NCI-H1436 treated with DMSO at 0.1 percent for 48 hours (cell line): ENCODE data around the gene UBXN7.
"Not testable (repeated sequence)": the region's sequence is repeated elsewhere in the genome, so short reads cannot be mapped to it uniquely, and the experiment has no call there.

Source experiments
- DNase-seq: peaks from one replicate; lab custom pipeline; 2025; lab: John Stamatoyannopoulos, UW

Gene UBXN7, protein sequence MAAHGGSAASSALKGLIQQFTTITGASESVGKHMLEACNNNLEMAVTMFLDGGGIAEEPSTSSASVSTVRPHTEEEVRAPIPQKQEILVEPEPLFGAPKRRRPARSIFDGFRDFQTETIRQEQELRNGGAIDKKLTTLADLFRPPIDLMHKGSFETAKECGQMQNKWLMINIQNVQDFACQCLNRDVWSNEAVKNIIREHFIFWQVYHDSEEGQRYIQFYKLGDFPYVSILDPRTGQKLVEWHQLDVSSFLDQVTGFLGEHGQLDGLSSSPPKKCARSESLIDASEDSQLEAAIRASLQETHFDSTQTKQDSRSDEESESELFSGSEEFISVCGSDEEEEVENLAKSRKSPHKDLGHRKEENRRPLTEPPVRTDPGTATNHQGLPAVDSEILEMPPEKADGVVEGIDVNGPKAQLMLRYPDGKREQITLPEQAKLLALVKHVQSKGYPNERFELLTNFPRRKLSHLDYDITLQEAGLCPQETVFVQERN

DNA sequence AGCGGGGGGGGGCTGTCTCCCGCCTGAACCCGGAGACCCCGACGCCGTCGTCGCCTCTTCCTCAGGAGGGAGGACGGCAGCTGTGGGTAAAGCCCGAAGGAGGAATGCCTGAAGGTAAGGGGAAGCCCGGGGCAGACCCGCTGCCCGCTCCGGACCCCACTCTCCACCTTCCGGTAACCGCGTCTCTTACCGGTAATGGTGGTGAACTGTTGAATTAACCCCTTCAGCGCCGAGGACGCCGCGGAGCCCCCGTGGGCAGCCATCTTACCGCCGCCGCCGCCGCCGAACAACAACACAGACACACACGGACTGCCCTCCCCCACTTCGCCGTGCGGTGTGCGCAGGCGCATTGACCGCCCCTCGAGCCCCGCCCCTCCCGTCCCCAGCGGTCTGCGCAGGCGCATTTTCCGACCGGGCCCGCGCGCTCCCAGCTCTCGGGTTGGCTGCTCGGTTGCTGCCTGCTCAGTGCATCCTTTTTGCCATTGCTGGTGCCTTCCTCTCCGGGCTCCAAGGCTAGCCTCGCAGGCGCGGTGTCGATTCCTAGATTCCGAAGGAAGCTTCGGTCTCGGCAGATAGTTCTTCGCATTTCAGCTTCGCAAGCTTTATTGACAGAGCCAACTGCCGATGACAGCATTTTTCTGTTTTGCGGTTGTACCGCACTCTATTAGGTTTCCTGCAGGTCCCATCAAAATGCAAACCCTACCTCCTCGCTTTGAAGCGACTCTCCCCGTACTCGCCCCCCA is at the start of gene UBXN7:
Gene UBXN7 (minus strand): TSS at position 291 of the 743 bp plus-strand sequence. CDS start 28 bp downstream, at position 263.
- peak; percentile 95 for DNase-seq

DNA sequence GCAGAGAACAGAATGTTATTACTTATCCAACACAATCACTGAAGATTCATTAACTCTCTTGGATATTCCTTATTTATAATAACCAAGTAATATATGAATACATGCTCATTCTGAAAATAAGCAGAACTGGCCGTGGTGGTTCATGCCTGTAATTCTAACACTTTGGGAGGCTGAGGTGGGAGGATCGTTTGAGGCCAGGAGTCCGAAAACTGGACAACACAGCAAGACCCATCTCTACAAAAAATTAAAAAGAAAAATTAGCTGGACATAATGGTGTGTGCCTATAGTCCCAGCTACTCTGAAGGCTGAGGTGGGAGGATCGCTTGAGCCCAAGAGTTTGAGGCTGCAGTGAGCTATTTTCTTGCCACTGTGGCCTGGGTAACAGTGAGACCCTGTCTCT is 45.5 kb upstream of the UBXN7 start:
- no peak for DNase-seq

DNA sequence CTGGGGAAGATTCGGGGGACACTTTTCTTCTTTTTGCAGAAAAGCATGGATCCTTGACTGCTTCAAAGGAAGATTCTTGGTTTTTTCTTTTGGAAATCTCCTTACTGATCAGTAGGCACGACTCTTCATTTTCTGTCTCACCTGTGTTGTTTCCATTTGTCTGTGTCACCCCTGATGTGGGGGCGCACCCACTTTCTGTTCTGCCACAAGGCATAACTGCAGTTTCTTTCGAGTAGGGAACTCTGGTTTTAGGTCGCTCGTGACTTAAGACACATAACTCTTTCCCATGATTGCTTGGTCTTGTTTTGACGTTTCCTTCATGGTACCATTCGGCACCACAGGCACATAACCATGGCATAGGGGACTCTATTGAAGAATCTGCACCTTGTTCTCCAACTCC is 40.1 kb upstream of the UBXN7 start:
- DNase-seq = no peak

DNA sequence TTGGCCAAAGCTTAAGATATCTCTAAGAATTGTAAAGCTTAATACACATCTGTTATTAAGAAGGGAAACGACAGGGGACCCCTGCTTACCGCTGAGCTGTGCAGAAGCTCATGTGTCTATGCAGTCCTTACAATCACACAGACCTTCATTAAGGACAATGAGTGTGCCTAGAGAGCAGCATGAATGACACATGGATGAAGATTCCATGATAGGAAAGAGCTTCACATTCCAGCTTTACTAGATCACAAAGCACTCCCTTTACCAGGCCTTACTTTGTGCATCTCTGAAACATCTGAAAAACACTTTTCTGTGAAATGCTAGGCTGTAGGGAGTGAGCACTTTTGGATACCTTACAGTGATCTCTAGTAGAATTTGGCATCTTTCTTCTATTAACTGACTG is 39.3 kb upstream of the UBXN7 start:
- no peak for DNase-seq

DNA sequence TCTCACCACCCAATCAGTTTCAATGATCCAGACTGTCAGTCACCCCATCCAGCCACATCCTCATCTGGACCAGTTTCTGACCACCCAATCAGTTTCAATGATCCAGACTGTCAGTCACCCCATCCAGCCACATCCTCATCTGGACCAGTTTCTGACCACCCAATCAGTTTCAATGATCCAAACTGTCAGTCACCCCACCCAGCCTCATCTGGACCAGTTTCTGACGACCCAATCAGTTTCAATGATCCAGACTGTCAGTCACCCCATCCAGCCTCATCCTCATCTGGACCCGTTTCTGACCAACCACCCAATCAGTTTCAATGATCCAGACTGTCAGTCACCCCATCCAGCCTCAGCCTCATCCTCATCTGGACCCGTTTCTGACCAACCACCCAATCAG is 38.0 kb upstream of the UBXN7 start:
- not testable (repeated sequence) for DNase-seq

DNA sequence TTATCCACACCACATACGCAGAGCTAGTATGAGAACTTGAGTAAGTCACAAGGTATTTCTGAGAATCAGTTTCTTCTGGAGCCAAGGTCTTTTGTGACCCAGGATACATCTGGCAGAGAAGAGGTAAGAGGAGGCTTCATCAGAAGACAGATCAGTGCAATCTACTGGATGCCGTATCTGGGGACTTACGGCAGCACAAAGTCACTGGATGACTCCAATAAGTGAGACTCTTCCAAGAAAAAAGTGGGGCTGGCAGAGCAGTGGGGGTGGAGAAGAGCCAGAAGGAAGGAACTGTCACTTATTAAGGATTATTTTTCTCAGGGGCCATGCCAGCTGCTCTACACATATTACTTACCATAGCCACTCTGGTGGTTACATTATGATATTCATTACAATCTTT is 31.6 kb upstream of the UBXN7 start:
- no peak for DNase-seq

DNA sequence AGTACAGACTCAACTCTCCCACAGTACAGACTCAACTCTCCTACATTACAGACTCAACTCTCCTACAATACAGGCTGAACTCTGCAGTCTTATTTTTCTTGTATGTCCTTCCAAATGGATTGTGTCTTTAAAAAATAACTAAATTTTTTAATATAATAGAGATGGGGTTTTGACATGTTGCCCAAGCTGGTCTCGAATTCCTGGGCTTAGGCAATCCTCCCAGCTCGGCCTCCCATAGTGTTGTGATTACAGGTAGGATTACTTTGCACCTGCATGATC is 31.2 kb upstream of the UBXN7 start:
- no peak for DNase-seq

DNA sequence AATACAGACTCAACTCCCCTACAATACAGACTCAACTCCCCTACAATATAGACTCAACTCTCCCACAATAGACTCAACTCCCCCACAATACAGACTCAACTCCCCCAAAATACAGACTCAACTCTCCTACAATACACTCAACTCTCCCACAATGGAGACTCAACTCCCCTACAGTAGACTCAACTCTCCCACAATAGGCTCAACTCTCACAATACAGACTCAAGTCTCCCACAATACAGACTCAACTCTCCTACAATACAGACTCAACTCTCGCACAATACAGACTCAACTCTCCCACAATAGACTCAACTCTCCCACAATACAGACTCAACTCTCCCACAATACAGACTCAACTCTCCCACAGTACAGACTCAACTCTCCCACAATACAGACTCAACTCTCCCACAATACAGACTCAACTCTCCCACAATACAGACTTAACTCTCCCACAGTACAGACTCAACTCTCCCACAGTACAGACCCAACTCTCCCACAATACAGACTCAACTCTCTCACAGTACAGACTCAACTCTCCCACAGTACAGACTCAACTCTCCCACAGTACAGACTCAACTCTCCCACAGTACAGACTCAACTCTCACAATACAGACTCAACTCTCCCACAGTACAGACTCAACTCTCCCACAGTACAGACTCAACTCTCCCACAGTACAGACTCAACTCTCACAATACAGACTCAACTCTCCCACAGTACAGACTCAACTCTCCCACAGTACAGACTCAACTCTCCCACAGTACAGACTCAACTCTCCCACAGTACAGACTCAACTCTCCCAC is 30.7 kb upstream of the UBXN7 start:
- not testable (repeated sequence) for DNase-seq

DNA sequence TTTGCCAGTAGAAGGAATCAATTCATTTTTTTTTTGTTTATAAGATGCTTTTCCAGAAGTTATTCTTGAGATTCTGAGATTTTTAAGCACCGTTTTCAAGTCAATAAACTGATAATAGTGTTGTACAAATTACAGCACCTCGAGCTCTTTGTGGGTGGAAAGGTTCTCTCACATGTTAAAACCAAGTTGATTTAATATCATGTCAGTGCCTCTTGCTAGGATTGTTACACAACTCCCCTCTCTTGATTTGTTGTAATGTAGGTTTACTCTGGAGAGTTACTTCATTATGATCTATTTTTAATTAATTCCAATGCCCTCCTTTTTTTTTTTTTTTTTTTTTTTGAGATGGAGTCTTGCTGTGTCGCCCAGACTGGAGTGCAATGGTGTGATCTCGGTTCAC is 25.8 kb upstream of the UBXN7 start:
- no peak for DNase-seq

DNA sequence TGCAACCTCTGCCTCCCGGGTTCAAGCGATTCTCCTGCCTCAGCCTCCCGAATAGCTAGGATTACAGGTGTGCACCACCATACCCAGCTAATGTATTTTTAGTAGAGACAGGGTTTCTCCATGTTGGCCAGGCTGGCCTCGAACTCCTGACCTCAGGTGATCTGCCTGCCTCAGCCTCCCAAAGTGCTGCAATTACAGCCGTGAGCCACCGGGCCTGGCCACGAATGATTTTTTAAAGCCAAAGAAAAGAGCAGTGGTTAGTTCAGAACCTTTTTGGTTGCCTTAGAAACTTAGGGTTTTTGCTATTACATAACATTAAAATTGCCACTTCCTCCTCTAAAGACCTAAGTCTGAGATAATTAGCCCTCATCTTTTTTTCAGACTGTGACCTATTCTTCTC is 25.2 kb upstream of the UBXN7 start:
- peak; percentile 5 for DNase-seq

DNA sequence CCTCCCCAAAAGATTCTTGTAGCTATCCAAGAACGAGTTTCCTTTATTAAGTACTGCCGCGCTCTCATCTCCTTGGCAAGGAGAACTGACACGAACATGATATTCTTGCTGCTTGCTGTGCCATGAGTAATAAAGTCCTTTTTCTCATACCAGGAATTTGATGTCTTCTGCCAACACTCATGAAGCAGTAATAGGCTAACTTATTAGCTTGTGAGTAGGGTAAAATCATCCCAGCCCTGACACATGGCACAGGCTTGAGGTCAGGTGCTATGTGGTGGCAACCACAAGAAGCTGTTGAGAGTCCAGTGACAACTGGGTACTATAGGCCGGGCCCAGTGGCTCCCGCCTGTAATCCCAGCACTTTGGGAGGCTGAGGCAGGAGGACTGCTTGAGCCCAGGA is 22.7 kb upstream of the UBXN7 start:
- no peak for DNase-seq

DNA sequence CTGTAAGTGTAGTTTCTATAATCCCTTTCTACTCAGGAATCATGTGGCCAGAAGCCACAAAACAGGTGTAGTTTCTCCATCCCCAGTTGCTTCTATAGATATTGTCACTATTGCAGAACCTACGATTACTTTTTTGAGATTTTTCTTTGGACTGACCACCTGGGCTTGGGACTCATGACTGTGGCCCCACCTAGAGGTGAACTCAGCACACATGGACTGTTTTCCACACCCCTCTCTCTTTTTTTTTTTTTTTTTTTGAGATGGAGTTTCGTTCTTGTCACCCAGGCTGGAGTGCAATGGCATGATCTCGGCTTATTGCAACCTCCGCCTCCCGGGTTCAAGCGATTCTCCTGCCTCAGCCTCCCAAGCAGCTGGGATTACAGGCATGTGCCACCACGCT is 13.2 kb upstream of the UBXN7 start:
- not testable (repeated sequence) for DNase-seq

DNA sequence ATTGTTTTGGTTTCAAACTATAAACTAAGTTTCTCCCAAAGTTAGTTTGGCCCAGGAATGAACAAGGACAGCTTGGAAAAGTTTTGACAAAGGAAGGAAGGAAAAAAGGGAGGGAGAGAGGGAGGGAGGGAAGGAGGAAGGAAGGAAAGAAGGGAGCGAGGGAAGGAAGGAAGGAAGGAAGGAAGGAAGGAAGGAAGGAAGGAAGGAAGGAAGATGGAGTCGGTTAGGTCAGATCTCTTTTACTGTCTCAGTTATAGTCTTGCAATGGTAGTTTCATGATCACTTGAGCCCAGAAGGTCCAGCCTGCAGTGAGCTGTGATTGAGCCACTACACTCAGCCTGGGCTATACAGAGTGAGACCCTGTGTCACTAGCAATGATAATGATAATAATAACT is 12.3 kb upstream of the UBXN7 start:
- DNase-seq = no peak

DNA sequence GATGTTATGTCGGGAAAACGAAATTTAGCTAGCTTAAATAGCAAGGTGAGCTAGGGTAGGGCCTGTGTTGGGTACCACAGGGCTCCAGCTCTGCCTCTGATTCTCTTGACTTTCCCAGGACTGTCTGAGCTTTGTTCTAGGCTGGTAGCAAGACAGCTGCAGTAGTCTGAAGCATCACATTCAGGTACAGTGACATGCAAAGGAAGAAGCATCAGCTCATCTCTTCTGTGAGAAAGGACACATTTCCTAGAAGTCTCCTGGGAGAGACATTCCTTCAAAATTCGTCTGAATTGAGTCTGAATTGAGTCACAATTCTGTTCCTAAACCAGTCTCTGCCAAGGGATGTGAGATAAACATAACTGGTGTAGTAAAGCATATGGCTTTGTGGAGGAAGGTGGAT is 8.5 kb upstream of the UBXN7 start:
- no peak for DNase-seq

DNA sequence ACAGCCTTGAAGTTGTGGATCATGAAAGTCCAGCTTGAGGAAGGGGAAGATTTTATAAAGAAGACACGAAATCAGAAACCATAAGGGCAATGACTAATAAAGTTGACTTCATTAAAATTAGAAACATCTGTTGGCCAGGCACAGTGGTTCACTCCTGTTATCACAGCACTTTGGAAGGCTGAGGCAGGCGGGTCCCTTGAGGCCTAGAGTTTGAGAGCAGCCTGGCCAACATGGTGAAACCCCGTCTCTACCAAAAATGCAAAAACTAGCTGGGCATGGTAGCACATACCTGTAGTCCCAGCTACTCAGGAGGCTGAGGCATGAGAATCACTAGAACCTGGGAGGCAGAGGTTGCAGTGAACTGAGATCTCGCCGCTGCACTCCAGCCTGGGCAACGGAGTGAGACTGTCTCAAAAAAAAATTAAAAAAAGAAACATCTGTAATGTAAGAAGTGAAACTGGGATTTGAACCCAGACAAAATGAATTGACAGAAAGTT is 7.9 kb upstream of the UBXN7 start:
- DNase-seq = no peak

DNA sequence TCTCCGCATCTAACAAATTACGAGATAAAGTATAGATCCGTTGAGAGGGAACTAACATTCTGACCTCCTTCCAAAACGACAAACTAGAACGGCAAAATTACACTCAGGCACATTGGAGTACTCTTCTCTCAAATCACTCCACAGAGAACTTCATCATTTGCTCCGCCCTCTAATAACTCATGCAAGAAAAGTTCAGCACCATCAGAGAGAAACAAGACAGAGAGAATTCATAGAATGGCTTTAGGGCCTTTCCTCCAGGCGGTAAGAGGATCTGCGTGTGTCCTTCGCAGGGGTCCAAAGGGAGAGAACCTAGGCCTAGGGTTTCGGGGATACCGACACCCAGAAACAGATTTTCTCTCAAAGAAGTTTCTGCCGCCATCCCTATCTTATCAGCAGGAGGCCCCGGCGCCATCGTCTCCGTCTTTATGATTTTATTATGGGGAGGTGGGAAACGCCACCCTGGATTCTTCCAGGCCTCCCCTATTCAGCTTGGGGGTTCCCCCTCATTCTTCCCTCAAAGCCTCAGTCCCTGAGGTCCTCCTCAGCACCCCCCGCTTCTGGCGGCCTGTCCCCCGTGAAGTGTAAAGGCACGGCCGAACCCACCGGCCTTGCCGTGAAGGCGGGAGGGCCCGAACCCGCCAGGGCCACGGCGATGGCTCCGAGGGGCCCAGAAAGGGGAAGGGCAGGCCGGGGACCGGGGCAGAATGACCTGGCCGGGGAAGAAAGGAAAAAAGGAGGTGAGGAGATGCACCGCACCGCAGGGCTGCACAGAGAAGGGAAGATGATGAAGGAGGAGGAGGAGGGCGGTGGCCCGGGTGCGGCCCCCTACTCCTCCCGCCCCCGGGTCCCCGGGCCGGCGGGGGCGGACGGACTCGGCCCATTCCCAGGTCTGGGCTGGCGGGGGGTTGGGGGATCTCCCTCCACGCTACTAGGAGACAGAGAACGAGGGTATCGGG is 768 bp downstream of the UBXN7 start:
- DNase-seq = no peak

DNA sequence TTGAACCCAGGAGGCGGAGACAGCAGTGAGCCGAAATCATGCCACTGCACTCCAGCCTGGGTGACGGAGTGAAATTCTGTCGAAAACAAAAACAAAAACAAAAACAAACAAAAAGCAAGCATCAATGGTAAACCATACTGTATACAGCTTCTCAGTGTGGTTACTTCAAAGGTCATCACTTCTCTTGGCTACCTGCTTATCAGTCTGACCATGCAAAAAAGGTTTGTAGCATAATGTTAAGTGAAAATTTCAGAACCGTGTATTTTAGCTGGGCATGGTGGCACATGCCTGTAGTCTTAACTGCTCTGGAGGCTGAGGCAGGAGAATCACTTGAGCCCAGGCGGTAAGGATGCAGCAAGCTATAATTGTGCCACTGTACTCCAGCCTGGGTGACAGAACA is 4.2 kb downstream of the UBXN7 start:
- no peak for DNase-seq

DNA sequence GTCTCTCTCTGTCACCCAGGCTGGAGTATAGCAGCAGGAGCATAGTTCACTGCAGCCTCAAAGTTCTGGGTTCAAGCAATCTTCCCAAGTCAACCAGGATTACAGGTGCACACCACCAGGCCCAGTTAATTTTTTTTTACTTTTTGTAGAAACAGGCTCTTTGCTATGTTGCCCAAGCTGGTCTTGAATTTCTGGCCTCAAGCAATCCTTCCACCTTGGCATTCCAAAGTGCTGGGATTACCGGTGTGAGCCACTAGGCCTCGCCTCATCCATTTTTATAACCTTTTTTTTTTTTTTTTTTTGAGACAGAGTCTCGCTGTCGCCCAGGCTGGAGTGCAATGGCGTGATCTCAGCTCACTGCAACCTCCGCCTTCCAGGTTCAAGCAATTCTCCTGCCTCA is 7.8 kb downstream of the UBXN7 start:
- DNase-seq = not testable (repeated sequence)

DNA sequence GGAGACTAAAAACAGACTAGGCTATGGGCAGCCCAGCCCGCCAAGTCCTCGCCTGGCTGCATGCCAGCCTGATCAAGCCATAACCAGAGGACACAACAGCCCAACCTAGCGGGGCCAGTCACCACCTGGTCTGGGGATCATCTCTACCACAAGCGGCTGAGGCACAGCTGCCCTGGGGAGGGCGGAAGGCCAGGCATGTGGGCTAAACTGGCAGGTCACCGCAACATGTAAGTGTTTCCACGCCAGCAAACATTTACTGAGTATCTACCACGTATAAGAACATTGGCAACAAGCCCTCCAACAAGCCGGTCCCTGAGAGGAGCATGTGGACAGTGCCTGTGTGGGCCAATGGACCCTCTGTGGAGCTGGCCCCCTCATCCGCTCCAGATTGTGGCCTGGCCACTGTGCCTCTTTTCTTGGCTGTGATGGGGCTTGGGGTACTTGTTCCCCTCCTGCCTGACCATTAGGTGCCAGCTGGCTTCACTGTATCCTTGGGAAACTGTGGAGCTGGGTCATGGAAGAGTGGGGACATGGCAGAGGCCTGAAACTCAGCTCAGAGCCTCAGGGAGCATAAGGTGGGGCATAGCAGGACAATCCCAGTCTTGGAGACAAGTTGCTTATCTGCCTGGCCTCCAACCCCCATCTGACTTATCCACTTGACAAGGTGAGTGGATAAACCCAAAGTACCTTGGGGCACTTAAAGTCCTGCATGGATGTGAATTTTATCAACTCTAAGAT is 9.0 kb downstream of the UBXN7 start:
- DNase-seq = no peak

DNA sequence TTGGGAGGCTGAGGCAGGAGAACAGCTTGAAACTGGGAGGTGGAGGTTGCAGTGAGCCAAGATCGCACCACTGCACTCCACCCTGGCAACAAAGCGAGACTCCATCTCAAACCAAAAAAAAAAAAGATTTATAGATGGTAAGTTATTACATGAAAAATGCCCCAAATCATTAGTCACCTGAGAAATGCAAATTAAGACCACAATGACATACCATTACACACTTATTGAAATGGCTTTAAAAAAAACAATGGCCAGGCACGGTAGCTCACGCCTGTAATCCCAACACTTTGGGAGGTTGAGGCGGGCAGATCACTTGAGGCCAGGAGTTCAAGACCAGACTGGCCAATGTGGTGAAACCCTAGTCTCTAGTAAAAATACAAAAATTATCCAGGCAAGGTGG is 10.6 kb downstream of the UBXN7 start:
- DNase-seq = not testable (repeated sequence)

DNA sequence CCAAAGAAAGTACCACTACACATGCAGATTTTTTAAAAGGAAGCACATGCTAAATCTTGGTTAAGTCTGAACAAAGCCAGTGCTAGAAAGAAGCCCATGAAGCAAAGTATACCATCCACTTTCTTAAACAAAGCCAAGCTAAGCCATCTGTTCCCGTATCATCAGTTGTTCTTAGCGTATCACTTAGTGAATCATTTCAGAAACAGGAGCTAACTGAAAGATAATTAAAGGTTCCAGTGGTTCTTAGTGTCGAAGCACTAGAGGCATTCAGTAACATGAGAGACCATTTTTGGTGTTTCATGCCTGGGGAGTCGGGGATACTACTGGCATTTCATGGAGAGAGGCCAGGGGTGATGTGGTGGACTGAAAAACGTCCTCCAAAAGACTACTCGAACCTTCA is 12.8 kb downstream of the UBXN7 start:
- DNase-seq = no peak
